ENCODE measurements around the gene PID1. TPM values are rescaled to one million over a fixed set of nuclear protein-coding genes. Genes with fewer than 3 reads are reported as not detected.

Gene PID1
- total RNA-seq, 1 donor from 2014 or later, result 1.4 TPM

DNA sequence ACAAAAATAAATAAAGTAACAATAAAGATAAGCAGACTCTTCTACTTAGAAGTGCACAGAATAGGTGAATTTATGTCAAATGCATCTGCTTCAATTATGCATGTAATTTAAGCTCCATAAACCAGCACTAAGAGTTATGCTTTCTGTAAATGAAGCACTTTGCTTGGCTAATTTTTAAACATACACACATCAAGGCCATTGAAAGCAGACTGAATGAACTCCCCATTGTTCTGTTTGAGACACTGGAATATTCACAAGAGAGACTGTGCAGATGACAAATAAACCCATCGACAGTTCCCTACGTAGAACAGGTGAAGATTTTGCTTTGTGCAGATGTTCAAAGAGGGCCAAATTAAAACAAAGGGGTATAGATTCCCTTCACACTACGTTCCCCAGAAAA is 133.4 kb downstream of the PID1 start:
- Histone ChIP-seq H3K9ac (no peak overlapping the region), H3K4me3 (no peak overlapping the region), H3K27ac (no peak overlapping the region), H2AFZ (replicated peaks) (no peak overlapping the region), H3K36me3 (no peaks in the 10 kb centered on the region), H3K4me1 (no peaks in the 10 kb centered on the region), H4K20me1 (ENCODE audit: low read depth) (no peaks in the 10 kb centered on the region), H3F3A (ENCODE audit: low read depth) (no peaks in the 10 kb centered on the region), H3K27me3 (no peaks in the 10 kb centered on the region), H3K4me2 (no peak overlapping the region), H3K79me2 (ENCODE audit: low read depth) (no peaks in the 10 kb centered on the region), H3K9me3 (ENCODE audit: low read depth) (no peaks in the 10 kb centered on the region)
- DNase-seq (ENCODE audit: low spot score), result no peak
- Mint-ChIP-seq H3K4me3 (no peak overlapping the region), H3K27ac (no peak overlapping the region), H3K9me3 (no peaks in the 10 kb centered on the region), H3K27me3 (ENCODE audit: insufficient read depth, low read depth) (peaks cover 2% of the 10 kb centered on the region), H3K4me1 (no peaks in the 10 kb centered on the region), H3K36me3 (no peaks in the 10 kb centered on the region)
- TF ChIP-seq EZH2 (IDR thresholded peaks at IDR 0.05) (no peak), CTCF (IDR thresholded peaks at IDR 0.05) (no peak), EZH2phosphoT487 (IDR thresholded peaks at IDR 0.05) (no peak)

GRCh38 chr2:229137066-229137465 is 134.0 kb downstream of the PID1 start:
- Histone ChIP-seq H3K79me2 (ENCODE audit: low read depth) (no peaks in the 10 kb centered on the region), H3K4me3 (no peak overlapping the region), H3K4me2 (no peak overlapping the region), H2AFZ (replicated peaks) (no peak overlapping the region), H4K20me1 (ENCODE audit: low read depth) (no peaks in the 10 kb centered on the region), H3K36me3 (no peaks in the 10 kb centered on the region), H3K9me3 (ENCODE audit: low read depth) (no peaks in the 10 kb centered on the region), H3K9ac (no peak overlapping the region), H3K27ac (no peak overlapping the region), H3K27me3 (no peaks in the 10 kb centered on the region), H3K4me1 (no peaks in the 10 kb centered on the region), H3F3A (ENCODE audit: low read depth) (no peaks in the 10 kb centered on the region)
- H3K36me3 Mint-ChIP-seq, result no peaks in the 10 kb centered on the region
- H3K9me3 Mint-ChIP-seq, result no peaks in the 10 kb centered on the region
- no peaks in the 10 kb centered on the region for H3K4me1 Mint-ChIP-seq
- no peak for TF ChIP-seq CTCF (IDR thresholded peaks at IDR 0.05)
- no peak for TF ChIP-seq EZH2phosphoT487 (IDR thresholded peaks at IDR 0.05)
- no peak for TF ChIP-seq EZH2 (IDR thresholded peaks at IDR 0.05)
- H3K27me3 Mint-ChIP-seq (ENCODE audit: insufficient read depth, low read depth), result peaks cover 2% of the 10 kb centered on the region
- no peak for DNase-seq (ENCODE audit: low spot score)
- no peak overlapping the region for H3K4me3 Mint-ChIP-seq
- H3K27ac Mint-ChIP-seq, result no peak overlapping the region

DNA sequence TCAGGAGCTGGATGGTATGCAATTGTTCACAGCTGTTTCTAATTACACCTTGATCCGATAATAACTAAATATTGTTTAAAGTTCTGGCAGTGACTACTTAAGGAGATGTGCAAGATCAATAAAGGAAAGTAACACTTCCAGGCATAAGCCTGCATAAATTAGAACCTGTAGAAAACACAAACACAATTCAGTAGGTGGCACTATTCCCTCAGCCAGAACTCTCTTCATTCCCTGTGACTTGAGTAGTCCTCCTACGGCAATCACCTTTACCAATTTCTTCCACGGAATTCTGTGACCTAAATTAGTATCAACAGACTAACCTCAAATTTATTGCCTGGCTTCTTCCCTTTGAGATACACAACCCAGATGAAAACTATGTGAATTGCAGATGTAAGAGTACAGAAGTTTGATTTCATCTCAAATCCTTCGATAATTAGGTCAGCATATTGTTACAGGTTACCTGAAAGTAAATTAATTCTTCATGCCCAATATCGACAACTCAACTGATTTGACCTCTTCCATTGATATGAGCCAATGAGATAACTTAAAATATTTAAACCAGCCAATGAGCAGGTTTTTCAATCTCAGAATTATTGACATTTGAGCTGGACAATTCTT is 137.8 kb downstream of the PID1 start:
- Mint-ChIP-seq H3K4me3 (no peak overlapping the region), H3K36me3 (no peaks in the 10 kb centered on the region), H3K27ac (no peak overlapping the region), H3K9me3 (no peaks in the 10 kb centered on the region), H3K27me3 (ENCODE audit: insufficient read depth, low read depth) (peaks cover 2% of the 10 kb centered on the region), H3K4me1 (peaks cover 4% of the 10 kb centered on the region)
- no peak overlapping the region for H3K27ac ChIP-seq
- H3K36me3 ChIP-seq, result no peaks in the 10 kb centered on the region
- H2AFZ ChIP-seq (replicated peaks), result no peak overlapping the region
- no peaks in the 10 kb centered on the region for H3F3A ChIP-seq (ENCODE audit: low read depth)
- no peaks in the 10 kb centered on the region for H4K20me1 ChIP-seq (ENCODE audit: low read depth)
- no peaks in the 10 kb centered on the region for H3K27me3 ChIP-seq
- TF ChIP-seq CTCF (IDR thresholded peaks at IDR 0.05) (peak; percentile 64), EZH2 (IDR thresholded peaks at IDR 0.05) (no peak), EZH2phosphoT487 (IDR thresholded peaks at IDR 0.05) (no peak)
- no peaks in the 10 kb centered on the region for H3K4me1 ChIP-seq
- H3K9ac ChIP-seq, result no peak overlapping the region
- peak; percentile 47 for DNase-seq (ENCODE audit: low spot score)
- H3K9me3 ChIP-seq (ENCODE audit: low read depth), result no peaks in the 10 kb centered on the region
- no peak overlapping the region for H3K4me2 ChIP-seq
- no peak overlapping the region for H3K4me3 ChIP-seq
- H3K79me2 ChIP-seq (ENCODE audit: low read depth), result no peaks in the 10 kb centered on the region

Measured in neural progenitor cell (in vitro differentiated cells).